DOHH2 (cell line): Measurements from ENCODE around the gene EDC4.

ENCODE experiments used
- EZH2phosphoT487 ChIP-seq: fragments of 200-600 bp; sonication (generic); IDR thresholded peaks from 2 replicates; pipeline ENCODE4 v1.6.1; 2017; ENCODE audit warnings: borderline replicate concordance, mild to moderate bottlenecking, antibody characterized with exemption, low read length, moderate library complexity, mixed read lengths
- TF ChIP-seq, protein P1 (sequence below): fragments of 200-600 bp; sonication (generic); IDR thresholded peaks from one replicate; pipeline ENCODE4 v1.5.1; 2014; ENCODE audit warnings: antibody characterized with exemption, mild to moderate bottlenecking, low read depth, low read length; ENCODE audit not compliant: poor library complexity, severe bottlenecking

DNA sequence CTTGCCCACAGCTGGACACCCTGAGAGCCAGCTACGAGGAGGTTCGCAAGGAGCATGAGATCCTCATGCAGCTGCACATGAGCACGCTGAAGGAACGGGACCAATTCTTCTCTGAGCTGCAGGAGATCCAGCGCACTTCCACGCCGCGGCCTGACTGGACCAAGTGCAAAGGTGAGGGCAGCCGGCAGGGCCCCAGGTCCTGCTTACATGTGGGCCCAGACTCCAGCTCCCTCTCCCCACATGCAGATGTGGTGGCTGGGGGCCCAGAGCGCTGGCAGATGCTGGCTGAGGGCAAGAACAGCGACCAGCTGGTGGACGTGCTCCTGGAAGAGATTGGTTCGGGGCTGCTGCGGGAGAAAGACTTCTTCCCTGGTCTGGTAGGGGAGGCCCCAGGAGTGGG is 46.9 kb upstream of the EDC4 start:
- TF ChIP-seq, protein P1, sequence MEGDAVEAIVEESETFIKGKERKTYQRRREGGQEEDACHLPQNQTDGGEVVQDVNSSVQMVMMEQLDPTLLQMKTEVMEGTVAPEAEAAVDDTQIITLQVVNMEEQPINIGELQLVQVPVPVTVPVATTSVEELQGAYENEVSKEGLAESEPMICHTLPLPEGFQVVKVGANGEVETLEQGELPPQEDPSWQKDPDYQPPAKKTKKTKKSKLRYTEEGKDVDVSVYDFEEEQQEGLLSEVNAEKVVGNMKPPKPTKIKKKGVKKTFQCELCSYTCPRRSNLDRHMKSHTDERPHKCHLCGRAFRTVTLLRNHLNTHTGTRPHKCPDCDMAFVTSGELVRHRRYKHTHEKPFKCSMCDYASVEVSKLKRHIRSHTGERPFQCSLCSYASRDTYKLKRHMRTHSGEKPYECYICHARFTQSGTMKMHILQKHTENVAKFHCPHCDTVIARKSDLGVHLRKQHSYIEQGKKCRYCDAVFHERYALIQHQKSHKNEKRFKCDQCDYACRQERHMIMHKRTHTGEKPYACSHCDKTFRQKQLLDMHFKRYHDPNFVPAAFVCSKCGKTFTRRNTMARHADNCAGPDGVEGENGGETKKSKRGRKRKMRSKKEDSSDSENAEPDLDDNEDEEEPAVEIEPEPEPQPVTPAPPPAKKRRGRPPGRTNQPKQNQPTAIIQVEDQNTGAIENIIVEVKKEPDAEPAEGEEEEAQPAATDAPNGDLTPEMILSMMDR, result no peak
- no peak for TF ChIP-seq EZH2phosphoT487
